Measurements from ENCODE around the gene CFAP54.

DNA sequence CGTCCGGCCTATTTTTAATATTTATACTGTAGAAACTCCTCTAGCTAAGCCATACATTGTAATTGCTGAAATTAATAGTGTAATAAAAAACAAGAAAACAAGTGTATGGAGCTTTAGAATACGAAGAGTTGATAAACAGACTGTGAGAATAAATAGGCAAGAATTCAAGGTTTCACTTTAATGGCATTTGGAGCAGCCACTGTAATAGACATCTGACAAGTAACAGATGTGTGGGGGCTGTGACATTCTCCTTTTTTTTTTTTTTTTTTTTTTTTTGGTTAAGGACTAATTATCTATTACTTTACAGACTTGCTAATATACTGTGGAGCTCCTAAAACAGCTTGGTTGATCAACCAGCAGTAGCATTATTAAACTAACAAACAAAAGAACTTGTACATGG is 42.1 kb upstream of the CFAP54 start:
- TF ChIP-seq POLR2AphosphoS5 (IDR thresholded peaks at IDR 0.05; ENCODE audit: low read depth, low read length) = no peak
- TF ChIP-seq TCF12 (IDR thresholded peaks at IDR 0.05) = peak; percentile 56
